SJCRH30 (cell line): ENCODE measurements around the gene CYTL1. TPM values are rescaled to one million over a fixed set of nuclear protein-coding genes. Genes with fewer than 3 reads are reported as not detected.
A peak's percentile ranks its signal among the peaks of the same experiment; 100 is the strongest.
"Not testable (repeated sequence)": the region's sequence is repeated elsewhere in the genome, so short reads cannot be mapped to it uniquely, and the experiment has no call there.

ENCODE experiments used
- DNase-seq, 2 experiments: peaks; one replicate each; pipeline ENCODE4 v3.0.0-alpha.2; 2015 to 2020
- H3K27ac ChIP-seq: fragments of 250-450 bp; sonication (Bioruptor Pico); 2 replicates; pipeline ENCODE4 v1.5.1; 2020; ENCODE audit warnings: mild to moderate bottlenecking, moderate library complexity
- H3K27me3 ChIP-seq: fragments of 250-450 bp; sonication (Bioruptor Pico); 2 replicates; pipeline ENCODE4 v1.5.1; 2020; ENCODE audit warnings: mild to moderate bottlenecking, moderate library complexity
- H3K36me3 ChIP-seq: fragments of 250-450 bp; sonication (Bioruptor Pico); 2 replicates; pipeline ENCODE4 v1.5.1; 2020; ENCODE audit warnings: mild to moderate bottlenecking, moderate library complexity
- H3K4me1 ChIP-seq: fragments of 250-450 bp; sonication (Bioruptor Pico); 2 replicates; pipeline ENCODE4 v1.5.1; 2020; ENCODE audit warnings: mild to moderate bottlenecking, moderate library complexity
- H3K4me3 ChIP-seq: fragments of 250-450 bp; sonication (Bioruptor Pico); 2 replicates; pipeline ENCODE4 v1.5.1; 2020; ENCODE audit warnings: mild to moderate bottlenecking, moderate library complexity
- H3K9me3 ChIP-seq: fragments of 250-450 bp; sonication (Bioruptor Pico); replicated peaks from 2 replicates; pipeline ENCODE4 v1.5.1; 2020; ENCODE audit warnings: mild to moderate bottlenecking, moderate library complexity
- total RNA-seq: library from RNA; depleted of rRNA; stranded (reverse); fragments of >200 nt; shearing (Covaris generic); gene quantifications from 2 replicates; pipeline ENCODE4 v1.2.3, GENCODE V29; 2014

CYTL1 gene
- total RNA-seq, 1 experiment from 2014 or later, result 8.1 TPM

- not testable (repeated sequence) for DNase-seq, H3K27ac ChIP-seq, H3K36me3 ChIP-seq, H3K9me3 ChIP-seq, H3K4me3 ChIP-seq, H3K4me1 ChIP-seq, H3K27me3 ChIP-seq
These were observed 22.3 kb downstream of the CYTL1 start for GRCh38 chr4:4996935-4997334.

- no peak overlapping the region for H3K4me3 ChIP-seq
- no peaks in the 10 kb centered on the region for H3K9me3 ChIP-seq
- H3K4me1 ChIP-seq, result no peaks in the 10 kb centered on the region
- peaks cover 2% of the 10 kb centered on the region; the same call in 1 of the 2 replicates for H3K27me3 ChIP-seq
- H3K36me3 ChIP-seq, result no peaks in the 10 kb centered on the region
- DNase-seq, result no peak
- H3K27ac ChIP-seq, result no peak overlapping the region
These were observed 23.4 kb downstream of the CYTL1 start for GRCh38 chr4:4995908-4996265.

- peak; percentile 73 to 86 for DNase-seq
- no peak overlapping the region for H3K27ac ChIP-seq
- H3K4me1 ChIP-seq, result no peaks in the 10 kb centered on the region
These were observed 24.0 kb downstream of the CYTL1 start for GRCh38 chr4:4995103-4995907.

GRCh38 chr4:4994312-4995097 lies 24.8 kb downstream of the CYTL1 start:
- H3K4me1 ChIP-seq, result no peaks in the 10 kb centered on the region

More at GRCh38 chr4:4995103-4995907, 24.0 kb downstream of the CYTL1 start:
- no peaks in the 10 kb centered on the region for H3K9me3 ChIP-seq
- no peaks in the 10 kb centered on the region for H3K36me3 ChIP-seq
- no peak overlapping the region for H3K4me3 ChIP-seq
- peaks cover 2% of the 10 kb centered on the region; the same call in 1 of the 2 replicates for H3K27me3 ChIP-seq

GRCh38 chr4:4992833-4993232 lies 26.4 kb downstream of the CYTL1 start:
- no peak overlapping the region for H3K27ac ChIP-seq
- no peak for DNase-seq
- H3K4me1 ChIP-seq, result no peaks in the 10 kb centered on the region
- no peaks in the 10 kb centered on the region for H3K9me3 ChIP-seq
- H3K4me3 ChIP-seq, result no peak overlapping the region
- no peaks in the 10 kb centered on the region for H3K36me3 ChIP-seq
- H3K27me3 ChIP-seq, result peaks cover 9% of the 10 kb centered on the region

More at GRCh38 chr4:4994312-4995097, 24.8 kb downstream of the CYTL1 start:
- Histone ChIP-seq H3K9me3 (no peaks in the 10 kb centered on the region), H3K4me3 (no peak overlapping the region), H3K27me3 (peaks cover 3% of the 10 kb centered on the region), H3K27ac (no peak overlapping the region), H3K36me3 (no peaks in the 10 kb centered on the region)
- DNase-seq, result no peak

GRCh38 chr4:4991541-4992099 lies 27.6 kb downstream of the CYTL1 start:
- Histone ChIP-seq H3K36me3 (no peaks in the 10 kb centered on the region), H3K4me1 (no peaks in the 10 kb centered on the region), H3K27ac (no peak overlapping the region), H3K4me3 (no peak overlapping the region), H3K27me3 (peaks cover 9% of the 10 kb centered on the region), H3K9me3 (no peaks in the 10 kb centered on the region)
- no peak for DNase-seq

GRCh38 chr4:4990857-4991540 lies 28.3 kb downstream of the CYTL1 start:
- no peaks in the 10 kb centered on the region for H3K36me3 ChIP-seq
- peaks cover 9% of the 10 kb centered on the region for H3K27me3 ChIP-seq
- H3K4me1 ChIP-seq, result no peaks in the 10 kb centered on the region
- no peak overlapping the region for H3K27ac ChIP-seq
- H3K9me3 ChIP-seq, result no peaks in the 10 kb centered on the region
- H3K4me3 ChIP-seq, result no peak overlapping the region
- DNase-seq, result peak; percentile 17 to 24

GRCh38 chr4:4990329-4990728 lies 28.9 kb downstream of the CYTL1 start:
- no peak for DNase-seq
- Histone ChIP-seq H3K9me3 (no peaks in the 10 kb centered on the region), H3K27ac (no peak overlapping the region), H3K4me1 (no peaks in the 10 kb centered on the region), H3K4me3 (no peak overlapping the region), H3K27me3 (peaks cover 16% of the 10 kb centered on the region), H3K36me3 (no peaks in the 10 kb centered on the region)

- Histone ChIP-seq H3K27ac (no peak overlapping the region), H3K9me3 (no peaks in the 10 kb centered on the region), H3K36me3 (no peaks in the 10 kb centered on the region), H3K4me3 (no peak overlapping the region), H3K4me1 (no peaks in the 10 kb centered on the region), H3K27me3 (peaks cover 16% of the 10 kb centered on the region)
- no peak for DNase-seq
These were observed 30.1 kb downstream of the CYTL1 start for GRCh38 chr4:4989083-4989622.

GRCh38 chr4:4987656-4988055 lies 31.6 kb downstream of the CYTL1 start:
- Histone ChIP-seq H3K27ac (no peak overlapping the region), H3K9me3 (no peaks in the 10 kb centered on the region), H3K27me3 (peaks cover 14% of the 10 kb centered on the region), H3K4me1 (no peaks in the 10 kb centered on the region), H3K4me3 (no peak overlapping the region), H3K36me3 (no peaks in the 10 kb centered on the region)
- no peak for DNase-seq

- H3K27me3 ChIP-seq, result peaks cover 14% of the 10 kb centered on the region
- no peak for DNase-seq
- H3K4me1 ChIP-seq, result no peaks in the 10 kb centered on the region
- H3K9me3 ChIP-seq, result no peaks in the 10 kb centered on the region
- no peaks in the 10 kb centered on the region for H3K36me3 ChIP-seq
- H3K27ac ChIP-seq, result no peak overlapping the region
- H3K4me3 ChIP-seq, result no peak overlapping the region
These were observed 32.4 kb downstream of the CYTL1 start for GRCh38 chr4:4986841-4987240.

- Histone ChIP-seq H3K27me3 (peaks cover 14% of the 10 kb centered on the region), H3K9me3 (no peaks in the 10 kb centered on the region), H3K4me1 (no peaks in the 10 kb centered on the region), H3K27ac (no peak overlapping the region), H3K36me3 (no peaks in the 10 kb centered on the region), H3K4me3 (no peak overlapping the region)
- DNase-seq, result peak; percentile 15 to 41
These were observed 33.4 kb downstream of the CYTL1 start for GRCh38 chr4:4985844-4986243.

- Histone ChIP-seq H3K27me3 (peaks cover 14% of the 10 kb centered on the region), H3K9me3 (no peaks in the 10 kb centered on the region), H3K27ac (no peak overlapping the region), H3K4me1 (no peaks in the 10 kb centered on the region), H3K36me3 (no peaks in the 10 kb centered on the region), H3K4me3 (no peak overlapping the region)
- no peak for DNase-seq
These were observed 34.2 kb downstream of the CYTL1 start for GRCh38 chr4:4985036-4985435.

GRCh38 chr4:4984186-4984585 lies 35.1 kb downstream of the CYTL1 start:
- Histone ChIP-seq H3K4me3 (no peak overlapping the region), H3K9me3 (no peaks in the 10 kb centered on the region), H3K27me3 (peaks cover 10% of the 10 kb centered on the region), H3K27ac (no peak overlapping the region), H3K4me1 (no peaks in the 10 kb centered on the region), H3K36me3 (no peaks in the 10 kb centered on the region)
- no peak for DNase-seq
